PC-3 (cell line): Measurements from ENCODE around the gene PTPRE.

Experiments
- CTCF ChIP-seq: fragments of 300-600 bp; sonication (generic); conservative IDR thresholded peaks from 2 replicates; pipeline ENCODE4 v1.5.1; 2017; ENCODE audit warnings: antibody characterized with exemption, low read depth, mild to moderate bottlenecking, low read length
- EZH2 ChIP-seq: fragments of 300-600 bp; sonication (generic); IDR thresholded peaks from one replicate; pipeline ENCODE4 v1.6.1; 2017; ENCODE audit warnings: antibody characterized with exemption, mild to moderate bottlenecking, low read length; ENCODE audit not compliant: unreplicated experiment
- EZH2phosphoT487 ChIP-seq: fragments of 300-600 bp; sonication (generic); IDR thresholded peaks from 2 replicates; pipeline ENCODE4 v1.6.1; 2018; ENCODE audit warnings: mild to moderate bottlenecking, antibody characterized with exemption, low read length, borderline replicate concordance

- TF ChIP-seq CTCF = no peak
- TF ChIP-seq EZH2phosphoT487 = no peak
- no peak for TF ChIP-seq EZH2
Observed at GRCh38 chr10:128081222-128081621, 174.3 kb downstream of the PTPRE start.
